H9 (cell line): ENCODE measurements around the gene NOL11. TPM values are rescaled to one million over a fixed set of nuclear protein-coding genes. Genes with fewer than 3 reads are reported as not detected.

Experiments used
- DNase-seq: peaks from one replicate; pipeline ENCODE4 v3.0.0-alpha.2; 2017
- H2AFZ ChIP-seq: one replicate; pipeline ENCODE4 v1.6.1; 2013; ENCODE audit warnings: mild to moderate bottlenecking, low read length, control low read depth, moderate library complexity
- H2AK5ac ChIP-seq: 2 replicates; pipeline ENCODE4 v1.6.1; 2013; ENCODE audit warnings: low read length, control low read depth, mixed read lengths; ENCODE audit not compliant: insufficient read length
- H2BK120ac ChIP-seq: one replicate; pipeline ENCODE4 v1.6.1; 2013; ENCODE audit warnings: low read depth, mild to moderate bottlenecking, low read length, control low read depth, inconsistent platforms; ENCODE audit not compliant: poor library complexity, severe bottlenecking
- H2BK12ac ChIP-seq: 2 replicates; pipeline ENCODE4 v1.6.1; 2013; ENCODE audit warnings: low read length, control low read depth, mixed read lengths, low read depth; ENCODE audit not compliant: insufficient read length
- H2BK15ac ChIP-seq: 2 replicates; pipeline ENCODE4 v1.6.1; 2013; ENCODE audit warnings: low read depth, low read length, control low read depth
- H2BK20ac ChIP-seq: one replicate; pipeline ENCODE4 v1.6.1; 2013; ENCODE audit warnings: low read depth, mild to moderate bottlenecking, low read length, control low read depth, inconsistent platforms; ENCODE audit not compliant: poor library complexity, severe bottlenecking
- H2BK5ac ChIP-seq: 2 replicates; pipeline ENCODE4 v1.6.1; 2013; ENCODE audit warnings: low read length, control low read depth, mixed read lengths; ENCODE audit not compliant: insufficient read length
- H3K14ac ChIP-seq: 2 replicates; pipeline ENCODE4 v1.6.1; 2013; ENCODE audit warnings: low read length, control low read depth; ENCODE audit not compliant: insufficient read depth
- H3K18ac ChIP-seq: 2 replicates; pipeline ENCODE4 v1.6.1; 2013; ENCODE audit warnings: low read depth, mild to moderate bottlenecking, mixed read lengths, low read length, control low read depth; ENCODE audit not compliant: insufficient read length
- H3K23ac ChIP-seq: 2 replicates; pipeline ENCODE4 v1.6.1; 2013; ENCODE audit warnings: low read length, control low read depth, mixed read lengths, low read depth; ENCODE audit not compliant: insufficient read length
- H3K23me2 ChIP-seq: 2 replicates; pipeline ENCODE4 v1.6.1; 2013; ENCODE audit warnings: low read depth, mild to moderate bottlenecking, mixed read lengths, low read length, control low read depth; ENCODE audit not compliant: insufficient read length, poor library complexity, severe bottlenecking
- H3K27ac ChIP-seq: 2 replicates; pipeline ENCODE4 v1.5.1; 2013; ENCODE audit warnings: low read length, control low read depth, mixed read lengths, low read depth; ENCODE audit not compliant: insufficient read length
- H3K27me3 ChIP-seq: 2 replicates; pipeline ENCODE4 v1.6.1; 2013; ENCODE audit warnings: low read length, control low read depth, inconsistent platforms; ENCODE audit not compliant: insufficient read depth
- H3K4ac ChIP-seq: 2 replicates; pipeline ENCODE4 v1.6.1; 2013; ENCODE audit warnings: low read depth, mild to moderate bottlenecking, control low read depth, inconsistent platforms, low read length, moderate library complexity
- H3K4me1 ChIP-seq: 2 replicates; pipeline ENCODE4 v1.6.1; 2013; ENCODE audit warnings: low read length, control low read depth, inconsistent platforms; ENCODE audit not compliant: insufficient read depth
- H3K4me2 ChIP-seq: 2 replicates; pipeline ENCODE4 v1.6.1; 2013; ENCODE audit warnings: low read length, control low read depth, mixed read lengths; ENCODE audit not compliant: insufficient read length, insufficient read depth
- H3K56ac ChIP-seq: 2 replicates; pipeline ENCODE4 v1.6.1; 2013; ENCODE audit warnings: low read depth, mild to moderate bottlenecking, mixed read lengths, low read length, control low read depth; ENCODE audit not compliant: insufficient read length
- H3K79me1 ChIP-seq: 2 replicates; pipeline ENCODE4 v1.6.1; 2013; ENCODE audit warnings: low read depth, mild to moderate bottlenecking, moderate library complexity, low read length, control low read depth, inconsistent platforms; ENCODE audit not compliant: insufficient read depth, poor library complexity, severe bottlenecking
- H3K79me2 ChIP-seq: 2 replicates; pipeline ENCODE4 v1.6.1; 2013; ENCODE audit warnings: low read length, control low read depth, inconsistent platforms; ENCODE audit not compliant: insufficient read depth
- H3K9ac ChIP-seq: 2 replicates; pipeline ENCODE4 v1.6.1; 2013; ENCODE audit warnings: low read length, control low read depth, mixed read lengths; ENCODE audit not compliant: insufficient read length; ENCODE audit errors: extremely low read depth
- H3K9me3 ChIP-seq: one replicate; pipeline ENCODE4 v1.6.1; 2013; ENCODE audit warnings: low read depth, low read length, inconsistent platforms; ENCODE audit not compliant: control insufficient read depth
- H3T11ph ChIP-seq: one replicate; pipeline ENCODE4 v1.6.1; 2013; ENCODE audit warnings: mild to moderate bottlenecking, low read length, control low read depth, inconsistent platforms
- H4K20me1 ChIP-seq: one replicate; pipeline ENCODE4 v1.6.1; 2013; ENCODE audit not compliant: control insufficient read depth, insufficient read length, insufficient read depth
- H4K5ac ChIP-seq: 2 replicates; pipeline ENCODE4 v1.6.1; 2013; ENCODE audit warnings: low read depth, mild to moderate bottlenecking, mixed read lengths, low read length, control low read depth; ENCODE audit not compliant: insufficient read length
- H4K8ac ChIP-seq: replicated peaks from 2 replicates; pipeline ENCODE4 v1.6.1; 2013; ENCODE audit warnings: low read length, control low read depth, mixed read lengths, low read depth; ENCODE audit not compliant: insufficient read length
- H4K91ac ChIP-seq: 2 replicates; pipeline ENCODE4 v1.6.1; 2013; ENCODE audit warnings: low read depth, mild to moderate bottlenecking, moderate library complexity, mixed read lengths, low read length, control low read depth; ENCODE audit not compliant: insufficient read length
- H3K27ac Mint-ChIP-seq, 3 experiments: 2 replicates in 2 of 3; 3 replicates in 1 of 3; pipeline ENCODE4 v1.8.0; 2020 to 2021; ENCODE audit warnings: mixed read lengths in 3 of 3, mild to moderate bottlenecking in 1 of 3, moderate library complexity in 1 of 3
- H3K27me3 Mint-ChIP-seq: 2 replicates; pipeline ENCODE4 v1.8.0; 2021; ENCODE audit warnings: low read depth, mild to moderate bottlenecking, moderate library complexity, mixed read lengths
- H3K36me3 Mint-ChIP-seq, 3 experiments: 2 replicates in 2 of 3; 3 replicates in 1 of 3; pipeline ENCODE4 v1.8.0; 2020 to 2021; ENCODE audit warnings: low read depth in 3 of 3, mixed read lengths in 3 of 3; ENCODE audit not compliant: insufficient read depth in 1 of 3
- H3K4me1 Mint-ChIP-seq, 2 experiments: 2 replicates each; pipeline ENCODE4 v1.8.0; 2020; ENCODE audit warnings: mixed read lengths in 2 of 2
- H3K4me3 Mint-ChIP-seq, 2 experiments: 2 replicates in 1 of 2; 3 replicates in 1 of 2; pipeline ENCODE4 v1.8.0; 2020 to 2021; ENCODE audit warnings: mild to moderate bottlenecking in 2 of 2, mixed read lengths in 2 of 2, moderate library complexity in 1 of 2
- H3K9me3 Mint-ChIP-seq, 2 experiments: 2 replicates in 1 of 2; 3 replicates in 1 of 2; pipeline ENCODE4 v1.8.0; 2020; ENCODE audit warnings: mild to moderate bottlenecking in 2 of 2, mixed read lengths in 2 of 2, moderate library complexity in 1 of 2
- CTCF ChIP-seq: fragments of 200-600 bp; sonication (generic); conservative IDR thresholded peaks from 3 replicates; pipeline ENCODE4 v1.8.0; 2021; ENCODE audit warnings: antibody characterized with exemption, mild to moderate bottlenecking
- WGBS: extraction: QIAGEN DNeasy Blood & Tissue Kit; methylation state at CpG from one replicate; pipeline ENCODE4 v1.1.7; 2013; ENCODE audit warnings: missing lambda C conversion rate, low lambda C conversion rate, mixed read lengths; ENCODE audit not compliant: insufficient read length; ENCODE audit errors: extremely low coverage; 5-methylcytosine and 5-hydroxymethylcytosine counted together
- total RNA-seq: library from RNA; stranded (reverse); gene quantifications from 2 replicates; pipeline ENCODE4 v1.2.1, GENCODE V29; 2021

The NOL11 gene
- total RNA-seq, 1 experiment from 2014 or later: 114 TPM

- Histone ChIP-seq H3K79me1 (no peaks in the 10 kb centered on the region), H3K14ac (no peak overlapping the region), H2BK5ac (no peak overlapping the region), H2BK12ac (no peak overlapping the region), H2BK20ac (no peak overlapping the region), H3K4me2 (no peak overlapping the region), H3K4me1 (no peaks in the 10 kb centered on the region), H2BK120ac (no peak overlapping the region), H3K18ac (no peak overlapping the region), H4K20me1 (no peaks in the 10 kb centered on the region), H3K27me3 (no peaks in the 10 kb centered on the region), H4K5ac (no peak overlapping the region), H3K9ac (no peak overlapping the region), H3K23ac (no peak overlapping the region), H3T11ph (no peak overlapping the region), H4K91ac (no peak overlapping the region), H3K4ac (no peak overlapping the region), H3K79me2 (no peaks in the 10 kb centered on the region), H3K9me3 (no peaks in the 10 kb centered on the region), H3K27ac (no peak overlapping the region), H2BK15ac (no peak overlapping the region), H2AK5ac (no peak overlapping the region), H2AFZ (no peak overlapping the region), H3K23me2 (peaks cover 3% of the 10 kb centered on the region), H3K56ac (no peak overlapping the region), H4K8ac (no peak overlapping the region)
- H3K36me3 Mint-ChIP-seq: peaks cover 0 to 9% (median 5%) of the 10 kb centered on the region in 3 experiments; a peak in 3 of 7 replicates
- no peaks in the 10 kb centered on the region for H3K27me3 Mint-ChIP-seq
- H3K9me3 Mint-ChIP-seq: peaks cover 6% of the 10 kb centered on the region in 2 experiments; a peak in 4 of 5 replicates
- WGBS: no CpG with 5 or more reads among the region's 4 CpGs
- no peak for TF ChIP-seq CTCF
- peaks cover 12 to 25% of the 10 kb centered on the region in 2 experiments for H3K4me1 Mint-ChIP-seq
- H3K27ac Mint-ChIP-seq: no peak overlapping the region
- no peak for DNase-seq
- H3K4me3 Mint-ChIP-seq: no peak overlapping the region
Observed at GRCh38 chr17:67712375-67712774, 5.4 kb upstream of the NOL11 start.
